Right lobe of liver (tissue), 4 donors: ENCODE data around the gene PLG.

Experiments
- CTCF ChIP-seq, 4 donors: fragments of 200-600 bp in 3 of 4; fragments of 450-650 bp in 1 of 4; IDR thresholded peaks; one replicate each; pipeline versions ENCODE4 v1.5.1 to v1.8.0; 2016 to 2022; ENCODE audit warnings: antibody characterized with exemption in 4 of 4, mild to moderate bottlenecking in 2 of 4
- POLR2A ChIP-seq: fragments of 450-650 bp; IDR thresholded peaks from one replicate; pipeline ENCODE4 v1.6.1; 2017; ENCODE audit warnings: antibody characterized with exemption, mild to moderate bottlenecking
- donor health status: DM: no; HTN: no; CAD: no.
- donor health status: DM: no; HTN: no; CAD: no.
- donor health status: DM: no; HTN: yes; CAD: no.

- no peak for TF ChIP-seq CTCF (IDR thresholded peaks at IDR 0.05)
- TF ChIP-seq POLR2A = no peak
Measured at GRCh38 chr6:160791459-160791858, 89.4 kb downstream of the PLG start.
